CD14-positive monocyte (primary cell): ENCODE data around the gene SGO2. TPM values are rescaled to one million over a fixed set of nuclear protein-coding genes. Genes with fewer than 3 reads are reported as not detected.

ENCODE experiments used
- DNase-seq, 3 donors: peaks; one replicate each; pipeline ENCODE4 v3.0.0-alpha.2; 2011 to 2022
- H2AFZ ChIP-seq: 2 replicates; pipeline ENCODE4 v1.6.0; 2012; ENCODE audit warnings: mild to moderate bottlenecking, low read depth, low read length, inconsistent platforms; ENCODE audit not compliant: insufficient read depth, poor library complexity, severe bottlenecking
- H3K27ac ChIP-seq, 2 donors: 1 replicate in 1 of 2; 2 replicates in 1 of 2; pipeline ENCODE4 v1.5.1; 2012 to 2013; ENCODE audit warnings: low read length in 2 of 2, control low read depth in 1 of 2, inconsistent platforms in 1 of 2, low read depth in 1 of 2, mild to moderate bottlenecking in 1 of 2
- H3K27me3 ChIP-seq, 2 donors: one replicate each; pipeline versions ENCODE4 v1.6.0 to v1.6.1; 2011 to 2013; ENCODE audit warnings: low read length in 2 of 2; ENCODE audit not compliant: control insufficient read depth in 2 of 2, insufficient read depth in 2 of 2
- H3K36me3 ChIP-seq, 2 donors: replicated peaks in 1 of 2; 1 replicate in 1 of 2; 2 replicates in 1 of 2; pipeline versions ENCODE4 v1.5.1 to v1.6.1; 2012 to 2013; ENCODE audit warnings: low read length in 2 of 2, control low read depth in 1 of 2, inconsistent platforms in 1 of 2, mild to moderate bottlenecking in 1 of 2; ENCODE audit not compliant: insufficient read depth in 2 of 2, control insufficient read depth in 1 of 2
- H3K4me1 ChIP-seq, 2 donors: 1 replicate in 1 of 2; 2 replicates in 1 of 2; pipeline versions ENCODE4 v1.5.1 to v1.6.1; 2012 to 2013; ENCODE audit warnings: low read length in 2 of 2, control low read depth in 1 of 2, inconsistent platforms in 1 of 2, mild to moderate bottlenecking in 1 of 2, moderate library complexity in 1 of 2; ENCODE audit not compliant: insufficient read depth in 2 of 2, control insufficient read depth in 1 of 2
- H3K4me2 ChIP-seq: replicated peaks from 2 replicates; pipeline ENCODE3; 2012; ENCODE audit warnings: low read length, moderate library complexity, mild to moderate bottlenecking; ENCODE audit not compliant: poor library complexity, severe bottlenecking; ENCODE audit errors: extremely low read depth
- H3K4me3 ChIP-seq, 3 experiments: fragments of 200-600 bp in 1 of 3; sonication (generic) in 1 of 3; replicated peaks in 1 of 3; 1 replicate in 2 of 3; 2 replicates in 1 of 3; pipeline ENCODE4 v1.5.1; 2011 to 2013; ENCODE audit warnings: low read length in 3 of 3, mild to moderate bottlenecking in 3 of 3, control low read depth in 2 of 3, low read depth in 2 of 3, inconsistent platforms in 1 of 3, moderate library complexity in 1 of 3
- H3K79me2 ChIP-seq: 2 replicates; pipeline ENCODE4 v1.6.0; 2012; ENCODE audit warnings: mild to moderate bottlenecking, control low read depth, inconsistent platforms, low read length, moderate library complexity; ENCODE audit not compliant: insufficient read depth
- H3K9ac ChIP-seq: 2 replicates; pipeline ENCODE4 v1.6.0; 2017; ENCODE audit warnings: low read length, mild to moderate bottlenecking; ENCODE audit not compliant: insufficient read depth, poor library complexity, severe bottlenecking
- H3K9me3 ChIP-seq, 2 donors: replicated peaks in 1 of 2; 1 replicate in 1 of 2; 2 replicates in 1 of 2; pipeline versions ENCODE4 v1.5.1 to v1.6.1; 2012 to 2013; ENCODE audit warnings: low read length in 2 of 2, control low read depth in 1 of 2; ENCODE audit not compliant: control insufficient read depth in 1 of 2, insufficient read depth in 1 of 2
- H4K20me1 ChIP-seq: 2 replicates; pipeline ENCODE4 v1.6.0; 2012; ENCODE audit warnings: mild to moderate bottlenecking, low read length, control low read depth, moderate library complexity; ENCODE audit not compliant: insufficient read depth
- H3K27ac Mint-ChIP-seq, 7 donors: one replicate each; pipeline ENCODE4 v1.8.0; 2020; ENCODE audit warnings: mild to moderate bottlenecking in 7 of 7, mixed read lengths in 7 of 7, moderate library complexity in 6 of 7, inconsistent platforms in 2 of 7
- H3K27me3 Mint-ChIP-seq, 3 donors: one replicate each; pipeline ENCODE4 v1.8.0; 2021 to 2022; ENCODE audit warnings: low read depth in 3 of 3, mild to moderate bottlenecking in 3 of 3, mixed read lengths in 3 of 3, moderate library complexity in 3 of 3, inconsistent platforms in 1 of 3
- H3K36me3 Mint-ChIP-seq, 2 donors: one replicate each; pipeline ENCODE4 v1.8.0; 2020; ENCODE audit warnings: mixed read lengths in 2 of 2, inconsistent platforms in 1 of 2, mild to moderate bottlenecking in 1 of 2
- H3K4me1 Mint-ChIP-seq: one replicate; pipeline ENCODE4 v1.8.0; 2020; ENCODE audit warnings: mild to moderate bottlenecking, mixed read lengths
- H3K4me3 Mint-ChIP-seq, 2 donors: one replicate each; pipeline ENCODE4 v1.8.0; 2020; ENCODE audit warnings: mild to moderate bottlenecking in 2 of 2, mixed read lengths in 2 of 2, moderate library complexity in 1 of 2
- H3K9me3 Mint-ChIP-seq, 7 donors: one replicate each; pipeline ENCODE4 v1.8.0; 2020 to 2022; ENCODE audit warnings: mixed read lengths in 7 of 7, mild to moderate bottlenecking in 6 of 7, moderate library complexity in 6 of 7, inconsistent platforms in 2 of 7
- WGBS: methylation state at CpG from one replicate; pipeline ENCODE4 v1.1.5; 2013; ENCODE audit warnings: missing lambda C conversion rate; ENCODE audit not compliant: insufficient coverage; 5-methylcytosine and 5-hydroxymethylcytosine counted together
- intact Hi-C, 2 donors: fragments of 100-400 bp; cut with micrococcal nuclease; formaldehyde crosslinking; loops; one replicate each; pipeline versions ENCODE4 v1.15.0 to v1.15.1; 2023
- polyA plus RNA-seq, 3 donors: library from polyadenylated mRNA; depleted of rRNA in 1 of 3; unstranded in 2 of 3; stranded (reverse) in 1 of 3; fragments of 300-500 nt in 2 of 3; fragments of >200 nt in 1 of 3; fragmentation: Illumina TruSeq in 2 of 3; gene quantifications; 1 replicate in 2 of 3; 2 replicates in 1 of 3; pipeline ENCODE4 v1.2.3, GENCODE V29; 2012 to 2021
- TF ChIP-seq, protein P1 (sequence below): fragments of 200-600 bp; IDR thresholded peaks from one replicate; pipeline ENCODE4 v1.8.0; 2022; ENCODE audit warnings: antibody characterized with exemption, mild to moderate bottlenecking

SGO2 gene
- polyA plus RNA-seq, 3 donors: 0.49 to 1.5 (median 1.4) TPM

DNA sequence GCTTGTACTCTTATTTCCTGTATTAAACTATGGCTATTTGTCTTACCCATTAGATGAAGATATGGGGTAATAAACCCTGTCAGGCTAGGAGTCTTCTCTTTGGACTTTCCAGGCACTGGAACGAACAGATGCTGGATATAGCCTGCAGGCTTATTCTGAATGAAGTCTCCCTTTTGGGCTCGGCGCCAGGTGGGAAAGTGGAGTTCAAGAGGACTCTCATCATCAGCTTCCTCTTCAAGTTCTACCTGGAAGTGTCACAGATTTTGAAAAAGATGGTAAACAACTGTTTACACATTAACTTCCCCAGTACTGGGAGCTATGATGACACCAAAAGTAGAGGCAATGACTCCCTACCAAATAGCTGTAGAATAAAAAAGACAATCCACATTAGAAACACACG, 87.7 kb downstream of the SGO2 start:
- peaks cover 30% of the 10 kb centered on the region for H3K4me1 Mint-ChIP-seq
- WGBS: no CpG with 5 or more reads among the region's 4 CpGs
- intact Hi-C loops: loop anchor here in 1 of 2 donors (10.0 kb wide), 1 partner anchor 201 kb away; the partner anchor contains the start of gene BZW1

DNA sequence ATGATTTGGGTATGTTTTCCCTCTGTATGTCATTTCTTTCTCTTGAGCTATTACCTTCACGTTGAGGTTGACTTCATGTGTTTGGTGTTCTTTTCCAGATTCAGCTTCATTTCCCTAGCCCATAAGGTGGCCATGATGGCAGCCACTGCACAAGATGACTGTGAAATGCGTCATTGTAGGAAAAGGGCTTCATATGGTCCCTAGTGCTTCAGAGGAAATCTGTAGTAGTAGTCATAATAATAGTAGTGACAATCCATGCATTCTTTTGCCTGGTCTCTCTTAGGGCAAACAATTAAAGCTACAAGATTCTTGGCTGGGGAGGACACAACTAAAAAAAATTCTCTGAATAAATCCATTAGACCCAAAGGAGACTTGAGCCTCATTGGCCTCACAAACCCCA, 88.2 kb downstream of the SGO2 start:
- no peaks in the 10 kb centered on the region for H3K79me2 ChIP-seq
- Mint-ChIP-seq H3K27ac (peak overlapping the region in 1 of 7 donors; percentile 40), H3K36me3 (no peaks in the 10 kb centered on the region), H3K9me3 (no peaks in the 10 kb centered on the region), H3K27me3 (peaks cover 0 to 3% (median 0%) of the 10 kb centered on the region in 3 donors), H3K4me3 (no peak overlapping the region), H3K4me1 (peaks cover 34% of the 10 kb centered on the region)
- intact Hi-C loops: loop anchor here in 1 of 2 donors (10.0 kb wide), 1 partner anchor 201 kb away; the partner anchor contains the start of gene BZW1
- peak overlapping the region; percentile 1 for H2AFZ ChIP-seq
- H3K4me1 ChIP-seq: peaks cover 32 to 37% of the 10 kb centered on the region in 2 donors
- no peak overlapping the region for H3K9ac ChIP-seq
- TF ChIP-seq, protein P1, sequence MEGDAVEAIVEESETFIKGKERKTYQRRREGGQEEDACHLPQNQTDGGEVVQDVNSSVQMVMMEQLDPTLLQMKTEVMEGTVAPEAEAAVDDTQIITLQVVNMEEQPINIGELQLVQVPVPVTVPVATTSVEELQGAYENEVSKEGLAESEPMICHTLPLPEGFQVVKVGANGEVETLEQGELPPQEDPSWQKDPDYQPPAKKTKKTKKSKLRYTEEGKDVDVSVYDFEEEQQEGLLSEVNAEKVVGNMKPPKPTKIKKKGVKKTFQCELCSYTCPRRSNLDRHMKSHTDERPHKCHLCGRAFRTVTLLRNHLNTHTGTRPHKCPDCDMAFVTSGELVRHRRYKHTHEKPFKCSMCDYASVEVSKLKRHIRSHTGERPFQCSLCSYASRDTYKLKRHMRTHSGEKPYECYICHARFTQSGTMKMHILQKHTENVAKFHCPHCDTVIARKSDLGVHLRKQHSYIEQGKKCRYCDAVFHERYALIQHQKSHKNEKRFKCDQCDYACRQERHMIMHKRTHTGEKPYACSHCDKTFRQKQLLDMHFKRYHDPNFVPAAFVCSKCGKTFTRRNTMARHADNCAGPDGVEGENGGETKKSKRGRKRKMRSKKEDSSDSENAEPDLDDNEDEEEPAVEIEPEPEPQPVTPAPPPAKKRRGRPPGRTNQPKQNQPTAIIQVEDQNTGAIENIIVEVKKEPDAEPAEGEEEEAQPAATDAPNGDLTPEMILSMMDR: no peak
- H3K27ac ChIP-seq: no peak overlapping the region
- no CpG with 5 or more reads among the region's 2 CpGs for WGBS
- H3K4me2 ChIP-seq: no peak overlapping the region
- H3K27me3 ChIP-seq: no peaks in the 10 kb centered on the region
- no peak for DNase-seq
- no peaks in the 10 kb centered on the region for H3K9me3 ChIP-seq
- H3K36me3 ChIP-seq: no peaks in the 10 kb centered on the region
- H4K20me1 ChIP-seq: no peaks in the 10 kb centered on the region
- no peak overlapping the region for H3K4me3 ChIP-seq

More for the DNA sequence above, 87.7 kb downstream of the SGO2 start:
- no peak overlapping the region for H3K4me2 ChIP-seq
- no peak overlapping the region for H2AFZ ChIP-seq
- H3K9me3 ChIP-seq: no peaks in the 10 kb centered on the region
- Mint-ChIP-seq H3K9me3 (no peaks in the 10 kb centered on the region), H3K27me3 (peaks cover 0 to 3% (median 0%) of the 10 kb centered on the region in 3 donors), H3K27ac (no peak overlapping the region), H3K4me3 (no peak overlapping the region), H3K36me3 (no peaks in the 10 kb centered on the region)
- no peak overlapping the region for H3K9ac ChIP-seq
- no peaks in the 10 kb centered on the region for H3K79me2 ChIP-seq
- H3K27me3 ChIP-seq: no peaks in the 10 kb centered on the region
- no peaks in the 10 kb centered on the region for H3K36me3 ChIP-seq
- peaks cover 30 to 37% of the 10 kb centered on the region in 2 donors for H3K4me1 ChIP-seq
- TF ChIP-seq, protein P1: no peak
- no peaks in the 10 kb centered on the region for H4K20me1 ChIP-seq
- H3K27ac ChIP-seq: no peak overlapping the region
- no peak overlapping the region for H3K4me3 ChIP-seq
- no peak for DNase-seq
